ENCODE results near the gene SMARCAD1. TPM values are rescaled to one million over a fixed set of nuclear protein-coding genes. Genes with fewer than 3 reads are reported as not detected.
A peak's percentile ranks its signal among the peaks of the same experiment; 100 is the strongest.

SMARCAD1 gene
- total and polyA plus RNA-seq, 9 of the 15 experiments (the other 6 are each of a cell fraction or from before 2014, with no cell fraction given), result 11.2 to 52.2 (median 34.6) TPM

DNA sequence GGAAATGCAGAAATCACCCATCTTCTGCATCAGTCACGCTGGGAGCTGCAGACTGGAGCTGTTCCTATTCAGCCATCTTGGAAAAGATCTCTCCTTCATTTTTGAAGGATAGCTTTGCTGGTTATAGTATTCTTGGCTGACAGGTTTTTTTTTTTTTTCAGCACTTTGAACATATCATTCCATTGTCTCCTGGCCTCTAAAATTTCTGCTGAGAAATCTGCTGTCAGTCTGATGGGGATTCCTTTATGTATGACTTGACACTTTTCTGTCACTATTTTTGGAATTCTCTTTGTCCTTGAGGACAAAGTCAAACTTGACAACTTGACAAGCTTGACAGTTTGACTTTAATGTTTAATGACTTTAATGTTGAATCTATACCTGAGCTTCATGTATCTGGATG is 118.2 kb downstream of the SMARCAD1 start (continued):
- TF ChIP-seq, protein P1, sequence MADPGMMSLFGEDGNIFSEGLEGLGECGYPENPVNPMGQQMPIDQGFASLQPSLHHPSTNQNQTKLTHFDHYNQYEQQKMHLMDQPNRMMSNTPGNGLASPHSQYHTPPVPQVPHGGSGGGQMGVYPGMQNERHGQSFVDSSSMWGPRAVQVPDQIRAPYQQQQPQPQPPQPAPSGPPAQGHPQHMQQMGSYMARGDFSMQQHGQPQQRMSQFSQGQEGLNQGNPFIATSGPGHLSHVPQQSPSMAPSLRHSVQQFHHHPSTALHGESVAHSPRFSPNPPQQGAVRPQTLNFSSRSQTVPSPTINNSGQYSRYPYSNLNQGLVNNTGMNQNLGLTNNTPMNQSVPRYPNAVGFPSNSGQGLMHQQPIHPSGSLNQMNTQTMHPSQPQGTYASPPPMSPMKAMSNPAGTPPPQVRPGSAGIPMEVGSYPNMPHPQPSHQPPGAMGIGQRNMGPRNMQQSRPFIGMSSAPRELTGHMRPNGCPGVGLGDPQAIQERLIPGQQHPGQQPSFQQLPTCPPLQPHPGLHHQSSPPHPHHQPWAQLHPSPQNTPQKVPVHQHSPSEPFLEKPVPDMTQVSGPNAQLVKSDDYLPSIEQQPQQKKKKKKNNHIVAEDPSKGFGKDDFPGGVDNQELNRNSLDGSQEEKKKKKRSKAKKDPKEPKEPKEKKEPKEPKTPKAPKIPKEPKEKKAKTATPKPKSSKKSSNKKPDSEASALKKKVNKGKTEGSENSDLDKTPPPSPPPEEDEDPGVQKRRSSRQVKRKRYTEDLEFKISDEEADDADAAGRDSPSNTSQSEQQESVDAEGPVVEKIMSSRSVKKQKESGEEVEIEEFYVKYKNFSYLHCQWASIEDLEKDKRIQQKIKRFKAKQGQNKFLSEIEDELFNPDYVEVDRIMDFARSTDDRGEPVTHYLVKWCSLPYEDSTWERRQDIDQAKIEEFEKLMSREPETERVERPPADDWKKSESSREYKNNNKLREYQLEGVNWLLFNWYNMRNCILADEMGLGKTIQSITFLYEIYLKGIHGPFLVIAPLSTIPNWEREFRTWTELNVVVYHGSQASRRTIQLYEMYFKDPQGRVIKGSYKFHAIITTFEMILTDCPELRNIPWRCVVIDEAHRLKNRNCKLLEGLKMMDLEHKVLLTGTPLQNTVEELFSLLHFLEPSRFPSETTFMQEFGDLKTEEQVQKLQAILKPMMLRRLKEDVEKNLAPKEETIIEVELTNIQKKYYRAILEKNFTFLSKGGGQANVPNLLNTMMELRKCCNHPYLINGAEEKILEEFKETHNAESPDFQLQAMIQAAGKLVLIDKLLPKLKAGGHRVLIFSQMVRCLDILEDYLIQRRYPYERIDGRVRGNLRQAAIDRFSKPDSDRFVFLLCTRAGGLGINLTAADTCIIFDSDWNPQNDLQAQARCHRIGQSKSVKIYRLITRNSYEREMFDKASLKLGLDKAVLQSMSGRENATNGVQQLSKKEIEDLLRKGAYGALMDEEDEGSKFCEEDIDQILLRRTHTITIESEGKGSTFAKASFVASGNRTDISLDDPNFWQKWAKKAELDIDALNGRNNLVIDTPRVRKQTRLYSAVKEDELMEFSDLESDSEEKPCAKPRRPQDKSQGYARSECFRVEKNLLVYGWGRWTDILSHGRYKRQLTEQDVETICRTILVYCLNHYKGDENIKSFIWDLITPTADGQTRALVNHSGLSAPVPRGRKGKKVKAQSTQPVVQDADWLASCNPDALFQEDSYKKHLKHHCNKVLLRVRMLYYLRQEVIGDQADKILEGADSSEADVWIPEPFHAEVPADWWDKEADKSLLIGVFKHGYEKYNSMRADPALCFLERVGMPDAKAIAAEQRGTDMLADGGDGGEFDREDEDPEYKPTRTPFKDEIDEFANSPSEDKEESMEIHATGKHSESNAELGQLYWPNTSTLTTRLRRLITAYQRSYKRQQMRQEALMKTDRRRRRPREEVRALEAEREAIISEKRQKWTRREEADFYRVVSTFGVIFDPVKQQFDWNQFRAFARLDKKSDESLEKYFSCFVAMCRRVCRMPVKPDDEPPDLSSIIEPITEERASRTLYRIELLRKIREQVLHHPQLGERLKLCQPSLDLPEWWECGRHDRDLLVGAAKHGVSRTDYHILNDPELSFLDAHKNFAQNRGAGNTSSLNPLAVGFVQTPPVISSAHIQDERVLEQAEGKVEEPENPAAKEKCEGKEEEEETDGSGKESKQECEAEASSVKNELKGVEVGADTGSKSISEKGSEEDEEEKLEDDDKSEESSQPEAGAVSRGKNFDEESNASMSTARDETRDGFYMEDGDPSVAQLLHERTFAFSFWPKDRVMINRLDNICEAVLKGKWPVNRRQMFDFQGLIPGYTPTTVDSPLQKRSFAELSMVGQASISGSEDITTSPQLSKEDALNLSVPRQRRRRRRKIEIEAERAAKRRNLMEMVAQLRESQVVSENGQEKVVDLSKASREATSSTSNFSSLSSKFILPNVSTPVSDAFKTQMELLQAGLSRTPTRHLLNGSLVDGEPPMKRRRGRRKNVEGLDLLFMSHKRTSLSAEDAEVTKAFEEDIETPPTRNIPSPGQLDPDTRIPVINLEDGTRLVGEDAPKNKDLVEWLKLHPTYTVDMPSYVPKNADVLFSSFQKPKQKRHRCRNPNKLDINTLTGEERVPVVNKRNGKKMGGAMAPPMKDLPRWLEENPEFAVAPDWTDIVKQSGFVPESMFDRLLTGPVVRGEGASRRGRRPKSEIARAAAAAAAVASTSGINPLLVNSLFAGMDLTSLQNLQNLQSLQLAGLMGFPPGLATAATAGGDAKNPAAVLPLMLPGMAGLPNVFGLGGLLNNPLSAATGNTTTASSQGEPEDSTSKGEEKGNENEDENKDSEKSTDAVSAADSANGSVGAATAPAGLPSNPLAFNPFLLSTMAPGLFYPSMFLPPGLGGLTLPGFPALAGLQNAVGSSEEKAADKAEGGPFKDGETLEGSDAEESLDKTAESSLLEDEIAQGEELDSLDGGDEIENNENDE (IDR thresholded peaks at IDR 0.05; ENCODE audit: low read depth, low read length), result no peak
- TF ChIP-seq IRF2 (CRISPR knock-in tag; IDR thresholded peaks at IDR 0.05) (no peak), MEIS2 (IDR thresholded peaks at IDR 0.05; ENCODE audit: partially characterized antibody) (peak; percentile 10), MCM7 (IDR thresholded peaks at IDR 0.05) (no peak), PHTF2 (CRISPR knock-in tag; IDR thresholded peaks at IDR 0.05) (no peak), NR3C1 (CRISPR knock-in tag; IDR thresholded peaks at IDR 0.05) (no peak), POLR2A (conservative IDR thresholded peaks at IDR 0.05) (no peak), ZNF507 (tag; conservative IDR thresholded peaks at IDR 0.05) (no peak), RFX7 (CRISPR knock-in tag; IDR thresholded peaks at IDR 0.05) (no peak), MEF2A (IDR thresholded peaks at IDR 0.05; ENCODE audit: control insufficient read depth, low read depth, low read length) (peak; percentile 93), NR2F6 (CRISPR knock-in tag; IDR thresholded peaks at IDR 0.05) (no peak), RB1 (IDR thresholded peaks at IDR 0.05; ENCODE audit: low read depth) (no peak), ZNF785 (CRISPR knock-in tag; IDR thresholded peaks at IDR 0.05) (no peak), ZNF239 (CRISPR knock-in tag; IDR thresholded peaks at IDR 0.05) (no peak), PHB (CRISPR knock-in tag; IDR thresholded peaks at IDR 0.05) (no peak), ZNF146 (CRISPR knock-in tag; IDR thresholded peaks at IDR 0.05; ENCODE audit: unreplicated experiment) (no peak), ZNF165 (CRISPR knock-in tag; IDR thresholded peaks at IDR 0.05; ENCODE audit: borderline replicate concordance) (no peak)
- TF ChIP-seq, protein P2, sequence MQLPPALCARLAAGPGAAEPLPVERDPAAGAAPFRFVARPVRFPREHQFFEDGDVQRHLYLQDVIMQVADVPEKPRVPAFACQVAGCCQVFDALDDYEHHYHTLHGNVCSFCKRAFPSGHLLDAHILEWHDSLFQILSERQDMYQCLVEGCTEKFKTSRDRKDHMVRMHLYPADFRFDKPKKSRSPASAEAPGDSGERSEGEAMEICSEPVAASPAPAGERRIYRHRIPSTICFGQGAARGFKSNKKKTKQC (CRISPR knock-in tag; IDR thresholded peaks at IDR 0.05), result no peak
- TF ChIP-seq, protein P3, sequence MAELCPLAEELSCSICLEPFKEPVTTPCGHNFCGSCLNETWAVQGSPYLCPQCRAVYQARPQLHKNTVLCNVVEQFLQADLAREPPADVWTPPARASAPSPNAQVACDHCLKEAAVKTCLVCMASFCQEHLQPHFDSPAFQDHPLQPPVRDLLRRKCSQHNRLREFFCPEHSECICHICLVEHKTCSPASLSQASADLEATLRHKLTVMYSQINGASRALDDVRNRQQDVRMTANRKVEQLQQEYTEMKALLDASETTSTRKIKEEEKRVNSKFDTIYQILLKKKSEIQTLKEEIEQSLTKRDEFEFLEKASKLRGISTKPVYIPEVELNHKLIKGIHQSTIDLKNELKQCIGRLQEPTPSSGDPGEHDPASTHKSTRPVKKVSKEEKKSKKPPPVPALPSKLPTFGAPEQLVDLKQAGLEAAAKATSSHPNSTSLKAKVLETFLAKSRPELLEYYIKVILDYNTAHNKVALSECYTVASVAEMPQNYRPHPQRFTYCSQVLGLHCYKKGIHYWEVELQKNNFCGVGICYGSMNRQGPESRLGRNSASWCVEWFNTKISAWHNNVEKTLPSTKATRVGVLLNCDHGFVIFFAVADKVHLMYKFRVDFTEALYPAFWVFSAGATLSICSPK (IDR thresholded peaks at IDR 0.05; ENCODE audit: borderline replicate concordance), result no peak

Measured in K562 (cell line).